Thymus (tissue), 11 donors: ENCODE data around the gene GNA12. TPM values are rescaled to one million over a fixed set of nuclear protein-coding genes. Genes with fewer than 3 reads are reported as not detected.

ENCODE experiments used
- DNase-seq, 9 donors: peaks; one replicate each; pipeline ENCODE4 v3.0.0-alpha.2; 2013; ENCODE audit warnings: low spot score in 9 of 9, low read depth in 6 of 9, missing footprints in 1 of 9
- H3K27ac ChIP-seq, 2 donors: one replicate each; pipeline ENCODE4 v1.5.1; 2013; ENCODE audit warnings: control low read depth in 1 of 2, low read depth in 1 of 2, low read length in 1 of 2, mild to moderate bottlenecking in 1 of 2, moderate library complexity in 1 of 2
- H3K27me3 ChIP-seq, 2 donors: one replicate each; pipeline ENCODE4 v1.5.1; 2013; ENCODE audit warnings: low read length in 1 of 2; ENCODE audit not compliant: control insufficient read depth in 2 of 2, insufficient read depth in 1 of 2
- H3K36me3 ChIP-seq, 2 donors: one replicate each; pipeline ENCODE4 v1.5.1; 2013; ENCODE audit warnings: low read length in 1 of 2, mild to moderate bottlenecking in 1 of 2, moderate library complexity in 1 of 2; ENCODE audit not compliant: control insufficient read depth in 2 of 2, insufficient read depth in 2 of 2
- H3K4me1 ChIP-seq, 2 donors: one replicate each; pipeline ENCODE4 v1.5.1; 2013; ENCODE audit warnings: low read length in 2 of 2; ENCODE audit not compliant: control insufficient read depth in 2 of 2, insufficient read depth in 2 of 2
- H3K4me3 ChIP-seq, 2 donors: one replicate each; pipeline ENCODE4 v1.5.1; 2013; ENCODE audit warnings: low read length in 2 of 2, control low read depth in 1 of 2, mild to moderate bottlenecking in 1 of 2
- H3K9me3 ChIP-seq, 2 donors: one replicate each; pipeline ENCODE4 v1.5.1; 2013; ENCODE audit warnings: low read length in 1 of 2, mild to moderate bottlenecking in 1 of 2; ENCODE audit not compliant: control insufficient read depth in 2 of 2, insufficient read depth in 1 of 2
- WGBS: extraction: QIAGEN DNeasy Blood & Tissue Kit; methylation state at CpG from one replicate; pipeline ENCODE4 v1.1.7; 2013; 5-methylcytosine and 5-hydroxymethylcytosine counted together
- polyA plus RNA-seq: library from polyadenylated mRNA; stranded (reverse); fragments of 200-250 nt; gene quantifications from one replicate; pipeline ENCODE4 v1.2.3, GENCODE V29; 2013
- total RNA-seq: library from RNA; stranded (reverse); fragments of 120-200 nt; gene quantifications from one replicate; pipeline ENCODE4 v1.2.4, GENCODE V29; 2013
- donor health status: healthy.

The GNA12 gene
- total and polyA plus RNA-seq, 2 donors, result 4.4 to 11.9 TPM

GRCh38 chr7:2775376-2775775 is 68.7 kb downstream of the GNA12 start:
- DNase-seq, result no peak
- no peaks in the 10 kb centered on the region for H3K4me1 ChIP-seq
- no peak overlapping the region for H3K4me3 ChIP-seq
- H3K27me3 ChIP-seq, result no peaks in the 10 kb centered on the region
- no peaks in the 10 kb centered on the region for H3K36me3 ChIP-seq
- H3K9me3 ChIP-seq, result no peaks in the 10 kb centered on the region
- H3K27ac ChIP-seq, result no peak overlapping the region
- 98% methylated on average over 14 of the region's 14 CpGs for WGBS

GRCh38 chr7:2774935-2775334 is 69.2 kb downstream of the GNA12 start:
- no peaks in the 10 kb centered on the region for H3K36me3 ChIP-seq
- no peak overlapping the region for H3K27ac ChIP-seq
- no peaks in the 10 kb centered on the region for H3K9me3 ChIP-seq
- no peak overlapping the region for H3K4me3 ChIP-seq
- no peaks in the 10 kb centered on the region for H3K27me3 ChIP-seq
- no peaks in the 10 kb centered on the region for H3K4me1 ChIP-seq
- 97% methylated on average over 7 of the region's 7 CpGs for WGBS
- DNase-seq, result no peak

- no peaks in the 10 kb centered on the region for H3K9me3 ChIP-seq
- H3K27ac ChIP-seq, result no peak overlapping the region
- no peak overlapping the region for H3K4me3 ChIP-seq
- H3K4me1 ChIP-seq, result no peaks in the 10 kb centered on the region
- H3K27me3 ChIP-seq, result no peaks in the 10 kb centered on the region
- H3K36me3 ChIP-seq, result no peaks in the 10 kb centered on the region
- no peak for DNase-seq
- WGBS, result 83% methylated on average over 6 of the region's 6 CpGs
Observed at GRCh38 chr7:2774280-2774679, 69.8 kb downstream of the GNA12 start.

- H3K4me3 ChIP-seq, result no peak overlapping the region
- no peak overlapping the region for H3K27ac ChIP-seq
- 98% methylated on average over 11 of the region's 11 CpGs for WGBS
- H3K36me3 ChIP-seq, result no peaks in the 10 kb centered on the region
- H3K4me1 ChIP-seq, result no peaks in the 10 kb centered on the region
- no peak for DNase-seq
- H3K9me3 ChIP-seq, result no peaks in the 10 kb centered on the region
- H3K27me3 ChIP-seq, result no peaks in the 10 kb centered on the region
Observed at GRCh38 chr7:2773608-2774007, 70.5 kb downstream of the GNA12 start.

GRCh38 chr7:2771274-2771731 is 72.8 kb downstream of the GNA12 start:
- 79% methylated on average over 6 of the region's 6 CpGs for WGBS
- Histone ChIP-seq H3K27ac (no peak overlapping the region), H3K4me1 (no peaks in the 10 kb centered on the region), H3K27me3 (no peaks in the 10 kb centered on the region), H3K9me3 (no peaks in the 10 kb centered on the region), H3K36me3 (no peaks in the 10 kb centered on the region), H3K4me3 (no peak overlapping the region)
- no peak for DNase-seq

- no peak overlapping the region for H3K4me3 ChIP-seq
- H3K4me1 ChIP-seq, result peaks cover 0 to 13% of the 10 kb centered on the region in 2 donors
- DNase-seq, result no peak
- WGBS, result 97% methylated on average over 11 of the region's 11 CpGs
- no peak overlapping the region for H3K27ac ChIP-seq
- H3K27me3 ChIP-seq, result no peaks in the 10 kb centered on the region
- H3K9me3 ChIP-seq, result no peaks in the 10 kb centered on the region
- peaks cover 0 to 6% of the 10 kb centered on the region in 2 donors for H3K36me3 ChIP-seq
Observed at GRCh38 chr7:2764621-2765020, 79.5 kb downstream of the GNA12 start.

GRCh38 chr7:2763597-2763996 is 80.5 kb downstream of the GNA12 start:
- no peak overlapping the region for H3K27ac ChIP-seq
- DNase-seq, result no peak
- H3K36me3 ChIP-seq, result peaks cover 0 to 6% of the 10 kb centered on the region in 2 donors
- WGBS, result 93% methylated on average over 6 of the region's 6 CpGs
- H3K4me1 ChIP-seq, result peaks cover 0 to 18% of the 10 kb centered on the region in 2 donors
- H3K27me3 ChIP-seq, result no peaks in the 10 kb centered on the region
- H3K4me3 ChIP-seq, result no peak overlapping the region
- no peaks in the 10 kb centered on the region for H3K9me3 ChIP-seq

GRCh38 chr7:2761801-2762497 is 82.2 kb downstream of the GNA12 start:
- H3K4me1 ChIP-seq, result peaks cover 4 to 33% of the 10 kb centered on the region in 2 donors
- peaks cover 0 to 6% of the 10 kb centered on the region in 2 donors for H3K36me3 ChIP-seq
- WGBS, result 98% methylated on average over 29 of the region's 29 CpGs
- no peak overlapping the region for H3K4me3 ChIP-seq
- no peak for DNase-seq
- no peaks in the 10 kb centered on the region for H3K27me3 ChIP-seq
- H3K27ac ChIP-seq, result no peak overlapping the region
- H3K9me3 ChIP-seq, result no peaks in the 10 kb centered on the region

GRCh38 chr7:2761131-2761624 is 82.9 kb downstream of the GNA12 start:
- DNase-seq, result no peak

More at GRCh38 chr7:2761131-2761624, 82.9 kb downstream of the GNA12 start:
- peaks cover 4 to 33% of the 10 kb centered on the region in 2 donors for H3K4me1 ChIP-seq
- no peak overlapping the region for H3K27ac ChIP-seq
- H3K4me3 ChIP-seq, result no peak overlapping the region
- H3K27me3 ChIP-seq, result no peaks in the 10 kb centered on the region
- WGBS, result 95% methylated on average over 19 of the region's 19 CpGs
- H3K36me3 ChIP-seq, result peaks cover 0 to 6% of the 10 kb centered on the region in 2 donors
- no peaks in the 10 kb centered on the region for H3K9me3 ChIP-seq
